Left lung (tissue), 10 donors: ENCODE results near the gene BMPR1B. TPM values are rescaled to one million over a fixed set of nuclear protein-coding genes. Genes with fewer than 3 reads are reported as not detected.

Source experiments
- ATAC-seq: fragments of 200-7000 bp; cut with Tn5 transposase; one replicate; pipeline ENCODE4 v1.9.1; 2020; ENCODE audit warnings: moderate library complexity
- DNase-seq, 4 donors: peaks; one replicate each; pipeline ENCODE4 v3.0.0-alpha.2; 2013 to 2020
- H3K27ac ChIP-seq, 2 donors: fragments of 200-600 bp; sonication (generic) in 1 of 2; one replicate each; pipeline versions ENCODE4 v1.5.0 to v1.8.0; 2020 to 2021
- H3K27me3 ChIP-seq, 2 donors: fragments of 200-600 bp; sonication (generic) in 1 of 2; one replicate each; pipeline versions ENCODE4 v1.5.0 to v1.8.0; 2020 to 2021
- H3K36me3 ChIP-seq, 2 donors: fragments of 200-600 bp; sonication (generic) in 1 of 2; one replicate each; pipeline versions ENCODE4 v1.5.0 to v1.8.0; 2020 to 2021
- H3K4me1 ChIP-seq, 2 donors: fragments of 200-600 bp; one replicate each; pipeline ENCODE4 v1.8.0; 2021
- H3K4me3 ChIP-seq, 2 donors: fragments of 200-600 bp; sonication (generic) in 1 of 2; one replicate each; pipeline versions ENCODE4 v1.5.0 to v1.8.0; 2020 to 2021; ENCODE audit warnings: mild to moderate bottlenecking in 1 of 2
- H3K9me3 ChIP-seq, 2 donors: fragments of 200-600 bp; sonication (generic) in 1 of 2; one replicate each; pipeline versions ENCODE4 v1.5.0 to v1.8.0; 2020 to 2021
- CTCF ChIP-seq, 2 donors: fragments of 200-600 bp; sonication (generic) in 1 of 2; IDR thresholded peaks; one replicate each; pipeline versions ENCODE4 v1.5.0 to v1.8.0; 2021; ENCODE audit warnings: antibody characterized with exemption in 2 of 2
- intact Hi-C, 2 donors: fragments of 100-400 bp; cut with DNase I; formaldehyde crosslinking; loops; one replicate each; pipeline versions ENCODE4 v1.11.2 to v1.14.2; 2022
- polyA plus RNA-seq, 6 donors: library from polyadenylated mRNA; unstranded; fragments of 120-200 nt; gene quantifications; one replicate each; pipeline ENCODE4 v1.2.1, GENCODE V29; 2013; ENCODE audit not compliant: insufficient read length in 6 of 6
- total RNA-seq, 2 donors: library from RNA; stranded (reverse); fragmentation: NEBNext Ultra II Directional; extraction: Animal tissue kit (Norgen Biotek cat#: 25700); gene quantifications; one replicate each; pipeline ENCODE4 v1.2.1, GENCODE V29; 2021
- donor health status: DM: no; HTN: yes; CAD: no.
- donor health status: DM: no; HTN: no; CAD: no.

The BMPR1B gene
- total and polyA plus RNA-seq, 8 donors, result 0.61 to 3.3 (median 1.1) TPM

- ATAC-seq (no peak), DNase-seq (no peak)
- Histone ChIP-seq H3K27ac (no peak overlapping the region), H3K4me1 (no peaks in the 10 kb centered on the region), H3K36me3 (no peaks in the 10 kb centered on the region), H3K27me3 (no peaks in the 10 kb centered on the region), H3K4me3 (no peak overlapping the region), H3K9me3 (no peaks in the 10 kb centered on the region)
- TF ChIP-seq CTCF (IDR thresholded peaks at IDR 0.05), result no peak
- intact Hi-C loops, result no loop called here
Measured at GRCh38 chr4:94744850-94745249, 12.9 kb upstream of the BMPR1B start.

- no peaks in the 10 kb centered on the region for H3K9me3 ChIP-seq
- no peak for DNase-seq
- H3K36me3 ChIP-seq, result no peaks in the 10 kb centered on the region
- no peak for TF ChIP-seq CTCF (IDR thresholded peaks at IDR 0.05)
- intact Hi-C loops, result no loop called here
- H3K4me3 ChIP-seq, result no peak overlapping the region
- H3K4me1 ChIP-seq, result no peaks in the 10 kb centered on the region
- no peak overlapping the region for H3K27ac ChIP-seq
- ATAC-seq, result no peak
- H3K27me3 ChIP-seq, result no peaks in the 10 kb centered on the region
Measured at GRCh38 chr4:94746746-94747145, 11.0 kb upstream of the BMPR1B start.

GRCh38 chr4:94758141-94758699, 465 bp downstream of the BMPR1B start:
- no peaks in the 10 kb centered on the region for H3K36me3 ChIP-seq
- peak overlapping the region; percentile 19 to 35 for H3K4me3 ChIP-seq
- no peak for TF ChIP-seq CTCF (IDR thresholded peaks at IDR 0.05)
- no peaks in the 10 kb centered on the region for H3K9me3 ChIP-seq
- H3K27me3 ChIP-seq, result peaks cover 46 to 93% of the 10 kb centered on the region in 2 donors
- peaks cover 0 to 10% of the 10 kb centered on the region in 2 donors for H3K4me1 ChIP-seq
- intact Hi-C loops, result no loop called here
- no peak overlapping the region for H3K27ac ChIP-seq
- DNase-seq (peak in 2 of 4 donors; percentile 33 to 81), ATAC-seq (peak; percentile 75)

- ATAC-seq (peak; percentile 23), DNase-seq (peak in 1 of 4 donors; percentile 22)
- H3K4me3 ChIP-seq, result peak overlapping the region; percentile 19 to 35
- TF ChIP-seq CTCF (IDR thresholded peaks at IDR 0.05), result no peak
- H3K4me1 ChIP-seq, result peaks cover 0 to 10% of the 10 kb centered on the region in 2 donors
- no peaks in the 10 kb centered on the region for H3K36me3 ChIP-seq
- intact Hi-C loops, result no loop called here
- H3K27me3 ChIP-seq, result peaks cover 46 to 89% of the 10 kb centered on the region in 2 donors
- H3K27ac ChIP-seq, result no peak overlapping the region
- no peaks in the 10 kb centered on the region for H3K9me3 ChIP-seq
Measured at GRCh38 chr4:94758700-94759399, 1.1 kb downstream of the BMPR1B start.

- no peak for TF ChIP-seq CTCF (IDR thresholded peaks at IDR 0.05)
- H3K9me3 ChIP-seq, result no peaks in the 10 kb centered on the region
Measured at GRCh38 chr4:94759767-94760211, 2.0 kb downstream of the BMPR1B start.

More at GRCh38 chr4:94759767-94760211, 2.0 kb downstream of the BMPR1B start:
- Histone ChIP-seq H3K4me3 (no peak overlapping the region), H3K27me3 (peaks cover 48 to 79% of the 10 kb centered on the region in 2 donors), H3K36me3 (no peaks in the 10 kb centered on the region), H3K27ac (no peak overlapping the region), H3K4me1 (peaks cover 0 to 10% of the 10 kb centered on the region in 2 donors)
- no peak for ATAC-seq
- no peak for DNase-seq
- intact Hi-C loops, result no loop called here
